ENCODE measurements around the gene CNTNAP2. TPM values are rescaled to one million over a fixed set of nuclear protein-coding genes. Genes with fewer than 3 reads are reported as not detected.

CNTNAP2 gene
- total and polyA plus RNA-seq, 2 donors: 5.1 to 10.3 TPM

DNA sequence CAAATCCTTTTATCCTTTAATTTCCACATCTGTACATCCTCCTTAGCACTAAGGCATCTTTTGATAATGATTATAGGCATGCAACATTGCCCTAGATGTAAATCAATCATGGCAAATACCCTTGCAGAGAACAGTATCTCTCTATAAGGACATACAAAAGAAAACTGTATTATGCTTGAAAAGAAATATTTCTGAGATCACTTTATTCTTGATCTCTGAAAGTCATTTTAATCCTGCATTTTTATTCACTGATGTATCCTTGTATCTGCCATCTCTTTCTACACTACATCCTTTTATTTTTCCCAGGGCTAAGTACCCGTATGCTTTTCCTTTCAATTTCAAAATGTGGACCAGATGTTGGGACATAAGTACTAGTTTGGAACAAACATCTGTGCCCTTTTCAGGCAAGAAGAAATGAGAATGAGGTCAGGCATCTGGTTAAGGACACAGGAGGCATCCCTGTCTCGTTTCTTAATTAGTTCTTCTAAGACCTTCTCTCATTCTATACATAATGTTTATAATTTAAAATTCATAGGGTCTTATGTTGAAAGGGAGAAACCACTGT is 338.6 kb downstream of the CNTNAP2 start:
- WGBS: 88% methylated on average over 2 of the region's 2 CpGs
- Histone ChIP-seq H3K36me3 (ENCODE audit: control insufficient read depth in 2 of 2, insufficient read depth in 2 of 2, low read length in 1 of 2) (no peaks in the 10 kb centered on the region), H3K9me3 (ENCODE audit: control insufficient read depth in 2 of 2, insufficient read depth in 1 of 2, low read length in 1 of 2) (no peaks in the 10 kb centered on the region), H3K4me3 (ENCODE audit: low read length in 2 of 2) (no peak overlapping the region), H3K4me1 (ENCODE audit: control insufficient read depth in 2 of 2, insufficient read depth in 2 of 2, low read length in 2 of 2) (no peaks in the 10 kb centered on the region), H3K27ac (ENCODE audit: low read depth in 1 of 2, low read length in 1 of 2) (no peak overlapping the region), H3K27me3 (ENCODE audit: control insufficient read depth in 2 of 2, insufficient read depth in 1 of 2, low read length in 1 of 2) (no peaks in the 10 kb centered on the region)
- no peak for DNase-seq (ENCODE audit: low read depth in 6 of 9, low spot score in 9 of 9)

DNA sequence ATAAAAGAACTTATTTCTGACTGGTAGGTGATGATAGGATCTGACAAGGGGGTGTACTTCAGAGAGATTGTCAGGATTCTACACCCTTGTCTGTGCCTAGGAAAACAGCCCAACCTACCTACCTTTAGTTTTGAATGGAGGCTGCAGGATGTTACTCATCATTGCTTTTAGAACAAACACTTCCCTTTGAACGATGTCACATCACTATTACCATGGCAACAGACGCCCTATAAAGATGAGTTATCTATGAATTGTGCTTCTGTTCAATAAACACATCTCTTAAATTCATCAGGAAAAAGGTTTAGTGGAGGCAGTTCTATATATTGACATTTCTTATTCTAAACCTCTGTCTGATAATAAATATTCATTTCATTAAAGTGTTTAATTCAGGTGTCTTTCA is 362.4 kb downstream of the CNTNAP2 start:
- no peaks in the 10 kb centered on the region for H3K36me3 ChIP-seq (ENCODE audit: control insufficient read depth in 2 of 2, insufficient read depth in 2 of 2, low read length in 1 of 2)
- H3K4me3 ChIP-seq (ENCODE audit: low read length in 2 of 2): no peak overlapping the region
- H3K9me3 ChIP-seq (ENCODE audit: control insufficient read depth in 2 of 2, insufficient read depth in 1 of 2, low read length in 1 of 2): peaks cover 0 to 3% of the 10 kb centered on the region in 2 donors
- no peak overlapping the region for H3K27ac ChIP-seq (ENCODE audit: low read depth in 1 of 2, low read length in 1 of 2)
- 91% methylated on average over 2 of the region's 2 CpGs for WGBS
- no peak for DNase-seq (ENCODE audit: low read depth in 6 of 9, low spot score in 9 of 9)
- H3K4me1 ChIP-seq (ENCODE audit: control insufficient read depth in 2 of 2, insufficient read depth in 2 of 2, low read length in 2 of 2): no peaks in the 10 kb centered on the region
- H3K27me3 ChIP-seq (ENCODE audit: control insufficient read depth in 2 of 2, insufficient read depth in 1 of 2, low read length in 1 of 2): no peaks in the 10 kb centered on the region

DNA sequence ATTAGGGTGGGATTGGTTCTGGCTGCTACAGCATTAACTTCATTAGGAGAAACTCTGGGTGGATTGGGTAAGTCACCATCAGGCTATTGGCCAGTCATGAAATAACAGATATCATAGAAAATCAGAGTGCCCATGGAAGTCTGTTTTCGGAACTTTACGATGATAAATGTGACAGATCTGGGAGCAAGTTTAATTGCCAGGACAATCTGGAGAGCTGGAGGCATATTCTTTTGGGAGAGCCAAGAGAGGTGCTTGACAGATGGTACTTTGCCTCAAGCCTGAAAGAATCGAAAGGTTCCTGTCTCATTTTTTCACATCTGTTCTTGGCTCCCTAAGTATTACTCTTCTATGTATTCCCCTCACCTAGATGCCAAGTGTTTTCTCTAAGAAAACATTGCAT is 369.9 kb downstream of the CNTNAP2 start:
- peaks cover 0 to 5% of the 10 kb centered on the region in 2 donors for H3K9me3 ChIP-seq (ENCODE audit: control insufficient read depth in 2 of 2, insufficient read depth in 1 of 2, low read length in 1 of 2)
- H3K27ac ChIP-seq (ENCODE audit: low read depth in 1 of 2, low read length in 1 of 2): no peak overlapping the region
- no peaks in the 10 kb centered on the region for H3K36me3 ChIP-seq (ENCODE audit: control insufficient read depth in 2 of 2, insufficient read depth in 2 of 2, low read length in 1 of 2)
- H3K4me1 ChIP-seq (ENCODE audit: control insufficient read depth in 2 of 2, insufficient read depth in 2 of 2, low read length in 2 of 2): no peaks in the 10 kb centered on the region
- no peak for DNase-seq (ENCODE audit: low read depth in 6 of 9, low spot score in 9 of 9)
- H3K27me3 ChIP-seq (ENCODE audit: control insufficient read depth in 2 of 2, insufficient read depth in 1 of 2, low read length in 1 of 2): no peaks in the 10 kb centered on the region
- WGBS: 96% methylated on average over 3 of the region's 3 CpGs
- H3K4me3 ChIP-seq (ENCODE audit: low read length in 2 of 2): no peak overlapping the region

DNA sequence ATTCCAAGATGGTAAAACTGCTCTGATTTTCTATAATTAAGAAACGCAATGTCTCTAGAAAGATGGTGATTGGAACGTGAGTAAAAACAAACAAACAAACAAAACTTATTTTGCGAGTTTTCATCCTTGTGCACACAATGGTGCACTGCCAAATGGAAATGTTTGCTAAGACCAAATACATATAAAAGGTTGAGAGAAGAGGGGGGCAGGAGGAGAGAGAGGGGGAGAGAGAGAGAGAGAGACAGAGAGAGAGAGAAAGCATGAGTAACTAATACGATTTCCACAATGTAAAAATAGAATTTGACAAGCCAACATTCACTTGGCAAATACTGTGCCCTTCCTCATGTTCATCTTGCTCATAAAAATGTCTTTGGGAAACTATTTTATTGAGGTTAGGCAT is 375.4 kb downstream of the CNTNAP2 start:
- Histone ChIP-seq H3K27me3 (ENCODE audit: control insufficient read depth in 2 of 2, insufficient read depth in 1 of 2, low read length in 1 of 2) (no peaks in the 10 kb centered on the region), H3K36me3 (ENCODE audit: control insufficient read depth in 2 of 2, insufficient read depth in 2 of 2, low read length in 1 of 2) (no peaks in the 10 kb centered on the region), H3K27ac (ENCODE audit: low read depth in 1 of 2, low read length in 1 of 2) (no peak overlapping the region), H3K4me3 (ENCODE audit: low read length in 2 of 2) (no peak overlapping the region), H3K4me1 (ENCODE audit: control insufficient read depth in 2 of 2, insufficient read depth in 2 of 2, low read length in 2 of 2) (no peaks in the 10 kb centered on the region), H3K9me3 (ENCODE audit: control insufficient read depth in 2 of 2, insufficient read depth in 1 of 2, low read length in 1 of 2) (peaks cover 0 to 5% of the 10 kb centered on the region in 2 donors)
- 90% methylated on average over 4 of the region's 4 CpGs for WGBS
- DNase-seq (ENCODE audit: low read depth in 6 of 9, low spot score in 9 of 9): no peak

DNA sequence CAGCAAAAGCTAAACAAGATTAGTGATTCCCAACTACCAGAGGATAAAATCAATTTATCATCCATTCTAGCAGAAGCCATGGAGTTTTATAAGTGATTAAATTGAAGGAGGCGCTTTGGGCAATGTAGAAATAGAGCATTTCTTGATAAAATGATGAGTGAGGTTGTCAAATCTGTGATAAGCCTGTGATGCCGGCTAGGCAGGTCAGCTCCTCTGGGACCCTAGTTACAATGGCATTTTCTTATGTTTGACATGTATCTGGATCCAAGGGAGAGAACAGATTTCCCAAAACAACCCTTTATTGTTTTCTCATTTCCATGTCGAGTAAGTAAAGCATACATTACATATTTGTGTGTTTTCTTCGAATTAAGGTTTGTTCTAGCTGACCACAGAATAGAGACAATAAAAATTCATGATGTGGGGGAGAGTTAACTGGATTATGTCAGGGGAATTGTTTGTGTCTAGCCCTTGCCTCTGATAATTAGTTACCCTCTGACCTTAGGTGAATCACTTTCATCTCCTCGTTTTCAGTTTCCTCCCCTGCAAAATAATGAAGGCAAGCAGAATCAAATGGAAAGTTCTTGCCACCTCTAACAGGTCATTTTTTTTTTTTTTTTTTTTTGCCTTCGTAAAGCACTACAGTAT is 378.5 kb downstream of the CNTNAP2 start:
- H3K27ac ChIP-seq (ENCODE audit: low read depth in 1 of 2, low read length in 1 of 2): no peak overlapping the region
- 91% methylated on average over 6 of the region's 6 CpGs for WGBS
- no peaks in the 10 kb centered on the region for H3K27me3 ChIP-seq (ENCODE audit: control insufficient read depth in 2 of 2, insufficient read depth in 1 of 2, low read length in 1 of 2)

DNA sequence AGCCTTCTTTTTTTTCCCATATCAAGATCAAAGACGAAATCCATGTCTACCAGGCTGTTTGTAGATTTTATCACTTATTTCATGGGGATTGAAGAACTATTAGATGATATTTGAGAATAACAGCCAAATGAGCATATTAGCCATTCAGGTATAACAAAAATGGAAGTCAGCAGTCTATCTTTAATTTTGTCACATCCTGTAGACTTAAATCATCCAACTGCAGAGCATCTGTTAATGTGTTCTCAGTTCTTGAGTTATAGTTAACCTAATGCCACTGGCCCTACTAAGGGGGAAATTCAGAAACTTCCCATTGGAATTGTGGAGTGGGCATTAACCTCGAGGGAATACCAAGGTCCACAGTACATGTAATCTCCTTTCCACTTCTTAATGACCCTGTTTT is 380.1 kb downstream of the CNTNAP2 start:
- Histone ChIP-seq H3K9me3 (ENCODE audit: control insufficient read depth in 2 of 2, insufficient read depth in 1 of 2, low read length in 1 of 2) (no peaks in the 10 kb centered on the region), H3K27me3 (ENCODE audit: control insufficient read depth in 2 of 2, insufficient read depth in 1 of 2, low read length in 1 of 2) (no peaks in the 10 kb centered on the region), H3K4me1 (ENCODE audit: control insufficient read depth in 2 of 2, insufficient read depth in 2 of 2, low read length in 2 of 2) (no peaks in the 10 kb centered on the region), H3K27ac (ENCODE audit: low read depth in 1 of 2, low read length in 1 of 2) (no peak overlapping the region), H3K36me3 (ENCODE audit: control insufficient read depth in 2 of 2, insufficient read depth in 2 of 2, low read length in 1 of 2) (no peaks in the 10 kb centered on the region), H3K4me3 (ENCODE audit: low read length in 2 of 2) (no peak overlapping the region)
- 75% methylated on average over 2 of the region's 2 CpGs for WGBS
- no peak for DNase-seq (ENCODE audit: low read depth in 6 of 9, low spot score in 9 of 9)

More for the DNA sequence above, 378.5 kb downstream of the CNTNAP2 start:
- Histone ChIP-seq H3K36me3 (ENCODE audit: control insufficient read depth in 2 of 2, insufficient read depth in 2 of 2, low read length in 1 of 2) (no peaks in the 10 kb centered on the region), H3K9me3 (ENCODE audit: control insufficient read depth in 2 of 2, insufficient read depth in 1 of 2, low read length in 1 of 2) (no peaks in the 10 kb centered on the region), H3K4me1 (ENCODE audit: control insufficient read depth in 2 of 2, insufficient read depth in 2 of 2, low read length in 2 of 2) (no peaks in the 10 kb centered on the region), H3K4me3 (ENCODE audit: low read length in 2 of 2) (no peak overlapping the region)
- no peak for DNase-seq (ENCODE audit: low read depth in 6 of 9, low spot score in 9 of 9)

DNA sequence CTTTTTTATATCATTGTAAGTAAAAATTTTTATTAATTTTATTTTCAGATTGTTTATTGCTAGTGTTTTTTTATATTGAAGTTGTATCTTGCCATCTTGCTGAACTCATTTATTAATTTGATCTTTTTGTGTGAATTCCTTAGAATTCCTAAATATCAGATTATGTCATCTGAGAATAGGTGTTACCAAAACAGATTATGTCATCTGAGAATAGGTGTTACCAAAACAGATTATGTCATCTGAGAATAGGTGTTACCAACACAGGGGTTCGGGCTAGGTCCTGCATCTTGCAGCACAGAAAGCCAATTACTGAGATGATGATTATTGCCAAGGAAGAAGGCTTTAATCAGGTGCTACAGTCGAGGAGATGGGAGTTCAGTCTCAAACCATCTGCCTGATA is 383.4 kb downstream of the CNTNAP2 start:
- Histone ChIP-seq H3K27ac (ENCODE audit: low read depth in 1 of 2, low read length in 1 of 2) (no peak overlapping the region), H3K27me3 (ENCODE audit: control insufficient read depth in 2 of 2, insufficient read depth in 1 of 2, low read length in 1 of 2) (no peaks in the 10 kb centered on the region), H3K4me1 (ENCODE audit: control insufficient read depth in 2 of 2, insufficient read depth in 2 of 2, low read length in 2 of 2) (no peaks in the 10 kb centered on the region), H3K9me3 (ENCODE audit: control insufficient read depth in 2 of 2, insufficient read depth in 1 of 2, low read length in 1 of 2) (peaks cover 0 to 15% of the 10 kb centered on the region in 2 donors), H3K4me3 (ENCODE audit: low read length in 2 of 2) (no peak overlapping the region), H3K36me3 (ENCODE audit: control insufficient read depth in 2 of 2, insufficient read depth in 2 of 2, low read length in 1 of 2) (no peaks in the 10 kb centered on the region)
- DNase-seq (ENCODE audit: low read depth in 6 of 9, low spot score in 9 of 9): no peak
- 88% methylated on average over 2 of the region's 2 CpGs for WGBS

DNA sequence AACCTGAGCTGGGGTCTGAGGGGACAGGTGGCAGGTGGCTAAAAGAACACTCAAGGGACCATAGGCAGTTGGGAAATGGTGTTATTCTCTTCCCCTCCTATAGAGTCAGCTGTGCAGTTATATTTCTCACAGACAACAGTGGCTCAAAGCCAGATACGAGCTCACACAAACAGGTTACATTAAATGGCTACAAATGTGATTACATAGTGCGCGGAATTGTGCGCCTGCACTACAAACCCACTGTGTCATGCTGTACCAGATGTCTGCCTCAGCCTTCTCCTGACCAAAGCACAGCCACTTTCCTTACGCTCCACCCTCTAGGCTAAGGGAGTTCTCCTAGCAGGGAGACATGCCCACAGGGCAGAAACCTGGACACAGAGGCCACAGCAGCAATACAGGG is 387.2 kb downstream of the CNTNAP2 start:
- no peak overlapping the region for H3K27ac ChIP-seq (ENCODE audit: low read depth in 1 of 2, low read length in 1 of 2)
- H3K36me3 ChIP-seq (ENCODE audit: control insufficient read depth in 2 of 2, insufficient read depth in 2 of 2, low read length in 1 of 2): no peaks in the 10 kb centered on the region
- no peaks in the 10 kb centered on the region for H3K27me3 ChIP-seq (ENCODE audit: control insufficient read depth in 2 of 2, insufficient read depth in 1 of 2, low read length in 1 of 2)
- WGBS: 95% methylated on average over 5 of the region's 5 CpGs
- no peaks in the 10 kb centered on the region for H3K4me1 ChIP-seq (ENCODE audit: control insufficient read depth in 2 of 2, insufficient read depth in 2 of 2, low read length in 2 of 2)
- peak in 1 of 9 donors; percentile 15 for DNase-seq (ENCODE audit: low read depth in 6 of 9, low spot score in 9 of 9)
- H3K4me3 ChIP-seq (ENCODE audit: low read length in 2 of 2): no peak overlapping the region
- H3K9me3 ChIP-seq (ENCODE audit: control insufficient read depth in 2 of 2, insufficient read depth in 1 of 2, low read length in 1 of 2): peaks cover 0 to 37% of the 10 kb centered on the region in 2 donors

DNA sequence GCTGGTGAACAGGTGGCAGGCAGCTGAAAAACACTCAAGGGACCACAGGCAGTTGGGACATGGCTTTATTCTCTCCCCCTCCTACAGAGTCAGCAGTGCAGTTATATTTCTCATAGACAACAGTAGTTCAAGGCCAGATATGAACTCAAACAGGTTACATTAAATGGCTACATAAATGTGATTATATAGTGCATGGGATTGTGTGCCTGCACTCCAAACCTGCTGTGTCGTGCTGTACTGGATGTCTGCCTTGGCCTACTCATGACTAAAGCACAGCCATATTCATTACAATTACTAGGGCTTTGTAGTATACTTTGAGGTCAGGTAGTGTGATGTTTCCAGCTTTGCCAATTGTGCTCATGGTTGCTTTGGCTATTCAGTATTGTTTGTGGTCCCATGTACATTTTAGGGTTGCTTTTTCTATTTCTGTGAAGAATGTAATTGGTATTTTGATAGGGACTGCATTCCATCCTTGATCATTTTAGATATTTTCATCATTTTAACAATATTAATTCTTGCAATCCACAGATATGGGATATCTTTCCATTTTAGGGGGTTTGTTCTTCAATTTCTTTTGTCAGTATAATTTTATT is 393.6 kb downstream of the CNTNAP2 start:
- H3K4me3 ChIP-seq (ENCODE audit: low read length in 2 of 2): no peak overlapping the region
- no peaks in the 10 kb centered on the region for H3K4me1 ChIP-seq (ENCODE audit: control insufficient read depth in 2 of 2, insufficient read depth in 2 of 2, low read length in 2 of 2)
- H3K27me3 ChIP-seq (ENCODE audit: control insufficient read depth in 2 of 2, insufficient read depth in 1 of 2, low read length in 1 of 2): no peaks in the 10 kb centered on the region
- WGBS: 84% methylated on average over 1 of the region's 1 CpG
- H3K27ac ChIP-seq (ENCODE audit: low read depth in 1 of 2, low read length in 1 of 2): no peak overlapping the region
- DNase-seq (ENCODE audit: low read depth in 6 of 9, low spot score in 9 of 9): peak in 1 of 9 donors; percentile 24
- H3K9me3 ChIP-seq (ENCODE audit: control insufficient read depth in 2 of 2, insufficient read depth in 1 of 2, low read length in 1 of 2): peaks cover 1 to 36% of the 10 kb centered on the region in 2 donors
- H3K36me3 ChIP-seq (ENCODE audit: control insufficient read depth in 2 of 2, insufficient read depth in 2 of 2, low read length in 1 of 2): no peaks in the 10 kb centered on the region
